Activated naive CD4-positive, alpha-beta T cell (primary cell): Measurements from ENCODE around the gene ZNF275.
"Not testable (repeated sequence)": the region's sequence is repeated elsewhere in the genome, so short reads cannot be mapped to it uniquely, and the experiment has no call there.

Experiments
- DNase-seq, 4 experiments: peaks; one replicate each; lab custom pipeline; 2025; lab: John Stamatoyannopoulos, UW

ZNF275 gene

DNA sequence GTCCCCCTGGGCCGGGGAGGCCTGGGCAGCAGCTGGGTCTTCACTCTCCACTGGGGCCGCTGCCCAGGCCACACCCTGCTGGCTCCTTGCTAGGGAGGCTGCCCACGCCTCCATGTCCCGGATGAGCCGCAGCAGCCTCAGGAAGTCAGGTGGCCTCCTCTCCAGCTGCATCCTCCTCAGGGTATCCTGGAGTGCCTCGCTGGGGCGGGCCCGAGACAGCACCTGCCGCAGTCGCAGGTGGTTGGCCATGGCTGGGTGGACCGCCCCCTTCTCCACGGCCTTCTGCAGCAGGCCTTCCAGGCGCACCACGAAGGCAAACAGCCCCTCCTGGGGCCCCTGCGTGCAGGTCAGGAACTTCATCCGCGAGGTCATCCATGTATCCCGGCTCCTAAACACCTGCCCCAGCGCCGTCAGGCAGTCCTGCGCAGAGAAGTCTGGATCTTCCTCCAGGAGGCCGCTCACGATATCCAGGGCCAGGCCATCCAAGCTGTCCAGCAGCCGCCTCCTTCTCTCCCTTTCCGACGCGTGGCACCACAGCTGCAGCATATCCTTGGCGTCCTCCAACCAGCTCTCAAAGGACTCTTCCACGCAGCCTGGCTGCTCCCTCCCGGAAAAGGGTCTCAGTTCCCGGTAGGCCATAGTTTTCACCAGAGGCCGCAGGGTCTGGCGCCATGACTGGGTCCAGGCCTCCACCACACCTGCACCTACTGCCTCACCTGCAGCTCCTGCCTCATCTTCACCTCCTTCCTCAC lies 14.5 kb upstream of the ZNF275 start:
- no peak for DNase-seq

- DNase-seq: not testable (repeated sequence)
Measured at GRCh38 chrX:153320047-153320443, 13.9 kb upstream of the ZNF275 start.

DNA sequence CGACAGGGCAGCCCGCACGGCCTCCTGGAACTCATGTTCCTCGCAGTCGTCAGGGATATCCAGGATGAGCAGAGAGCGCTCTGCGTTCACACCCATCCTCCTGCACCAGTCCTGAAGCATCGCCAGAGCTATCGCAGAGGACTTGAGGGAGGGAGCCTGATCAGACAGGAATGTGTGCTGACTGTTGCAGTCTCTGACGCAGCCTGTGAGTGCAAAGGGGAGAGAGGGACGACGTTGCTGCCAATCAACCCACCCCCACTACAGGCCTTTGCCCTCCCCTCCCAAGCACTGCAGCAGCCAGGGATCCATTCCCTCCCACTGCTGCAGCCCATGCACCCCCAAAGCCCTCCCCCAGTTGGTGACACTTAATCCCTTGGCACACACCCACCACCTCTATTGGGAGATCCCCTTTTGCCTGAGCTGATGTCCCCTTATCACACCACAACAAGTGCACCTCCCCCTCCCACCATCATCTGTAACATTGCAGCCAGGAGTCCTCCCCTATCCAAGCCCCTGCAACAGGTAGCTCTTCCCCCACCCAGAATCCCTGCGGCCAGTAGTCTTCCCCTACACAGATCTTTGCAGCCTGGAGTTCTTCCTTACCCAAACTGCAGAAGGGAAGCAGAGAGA lies 13.3 kb upstream of the ZNF275 start:
- no peak for DNase-seq

GRCh38 chrX:153321381-153322124 lies 12.4 kb upstream of the ZNF275 start, which contains the start of gene PNMA6F:
TSS of gene PNMA6F (minus strand) at chrX:153321767. CDS start at chrX:153320674, 1,093 bp downstream.
- no peak for DNase-seq

DNA sequence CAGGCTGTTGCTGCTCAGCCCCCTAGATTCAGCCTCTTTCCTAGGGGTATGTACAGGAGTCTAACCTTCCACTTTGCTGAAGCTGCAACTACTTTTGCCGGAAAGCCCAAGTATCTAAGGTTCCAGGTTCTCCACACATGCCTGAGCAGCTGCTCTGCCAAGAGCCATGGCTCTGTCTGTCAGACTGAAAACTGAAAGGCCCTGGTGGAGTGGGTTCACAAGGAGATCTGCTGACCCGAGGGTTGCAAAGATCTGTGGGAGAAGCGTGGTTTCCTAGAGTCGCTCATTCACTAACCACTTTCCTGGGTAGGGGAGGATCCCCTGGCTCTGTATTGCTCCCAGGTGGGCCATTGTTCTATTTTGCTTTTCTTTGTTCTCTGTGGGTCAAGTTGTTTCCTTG lies 6.4 kb upstream of the ZNF275 start:
- no peak for DNase-seq

GRCh38 chrX:153333266-153333665 lies 687 bp upstream of the ZNF275 start:
- DNase-seq: no peak

DNA sequence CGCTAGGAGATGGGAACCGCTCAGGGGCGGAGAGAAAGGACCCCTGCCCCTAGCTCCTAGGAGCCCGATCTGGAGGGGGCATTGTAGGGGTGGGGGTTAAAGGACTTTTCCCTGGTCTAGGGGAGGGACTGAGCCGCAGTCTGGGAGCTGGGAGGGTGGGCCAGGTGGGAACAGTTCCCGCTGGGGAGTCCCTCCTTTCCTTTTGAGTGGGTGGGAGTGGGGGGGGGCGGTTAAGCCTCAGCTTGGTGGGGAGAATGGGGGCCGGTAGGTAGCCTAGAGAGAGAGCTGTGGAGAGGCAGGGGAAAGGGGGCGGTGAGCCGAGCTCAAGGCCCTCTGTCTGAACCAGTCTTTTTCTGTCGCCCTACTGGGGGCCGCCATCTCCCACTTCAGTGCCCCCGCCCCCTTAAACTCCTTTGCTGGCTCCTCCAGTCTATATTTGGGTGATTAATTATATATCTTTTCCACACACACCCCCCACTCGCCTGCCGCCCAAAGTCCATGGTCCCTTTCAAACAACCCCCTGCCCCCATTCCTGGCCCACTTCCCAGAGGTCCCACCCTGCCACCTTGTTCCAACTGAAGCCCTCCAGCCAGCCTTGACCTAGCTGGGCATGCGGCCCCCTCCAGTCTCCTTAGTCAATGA lies 822 bp downstream of the ZNF275 start:
- no peak for DNase-seq

GRCh38 chrX:153336121-153336894 lies 2.4 kb downstream of the ZNF275 start:
- no peak for DNase-seq

- no peak for DNase-seq
Measured at GRCh38 chrX:153336988-153337387, 3.0 kb downstream of the ZNF275 start.

GRCh38 chrX:153338836-153339235 lies 4.9 kb downstream of the ZNF275 start:
- no peak for DNase-seq

GRCh38 chrX:153339662-153340061 lies 5.7 kb downstream of the ZNF275 start:
- no peak for DNase-seq

GRCh38 chrX:153340111-153340510 lies 6.2 kb downstream of the ZNF275 start:
- DNase-seq: no peak

GRCh38 chrX:153342762-153343558 lies 9.0 kb downstream of the ZNF275 start:
- no peak for DNase-seq

DNA sequence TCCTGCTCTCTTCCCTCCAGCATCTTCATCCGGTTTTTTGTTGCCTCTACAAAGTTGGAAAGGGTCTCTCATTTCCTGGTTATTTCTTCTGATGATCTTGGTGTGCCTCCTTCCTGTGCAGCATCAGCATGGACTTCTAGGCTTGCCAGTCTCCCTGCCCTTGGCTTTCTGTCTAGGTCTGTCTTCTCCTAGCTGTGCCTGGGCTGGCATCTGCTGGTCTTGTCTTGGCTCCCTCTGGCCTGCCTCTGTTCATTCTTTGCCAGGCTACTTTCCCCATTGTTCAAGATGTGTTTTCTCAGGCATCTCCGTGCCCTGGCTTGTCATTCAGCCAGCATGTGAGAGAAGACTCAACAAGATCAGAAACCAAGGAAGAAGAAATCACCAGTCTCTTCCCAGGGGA lies 9.7 kb downstream of the ZNF275 start:
- no peak for DNase-seq

GRCh38 chrX:153347530-153347929 lies 13.6 kb downstream of the ZNF275 start:
- DNase-seq: no peak

DNA sequence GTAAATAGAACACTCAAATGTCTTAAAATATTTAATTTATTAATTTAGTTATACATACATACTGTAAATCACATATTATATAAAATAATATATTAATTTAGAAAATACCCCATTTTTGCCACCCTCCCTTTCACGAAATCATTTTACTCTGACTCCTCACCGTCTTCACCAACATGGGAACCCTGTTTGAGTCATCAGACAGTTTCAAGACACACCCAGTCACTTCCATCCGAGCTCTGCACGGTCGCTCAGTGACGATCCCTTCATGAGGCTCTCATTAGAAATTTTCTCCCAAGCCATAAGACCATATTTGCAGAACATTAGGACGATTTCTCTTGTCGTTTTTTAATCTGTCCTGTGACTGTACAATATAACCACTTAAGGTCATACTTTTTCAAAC lies 14.5 kb downstream of the ZNF275 start:
- no peak for DNase-seq

- DNase-seq: no peak
Measured at GRCh38 chrX:153349952-153350351, 16.0 kb downstream of the ZNF275 start.

GRCh38 chrX:153351981-153352380 lies 18.0 kb downstream of the ZNF275 start:
- DNase-seq: no peak

DNA sequence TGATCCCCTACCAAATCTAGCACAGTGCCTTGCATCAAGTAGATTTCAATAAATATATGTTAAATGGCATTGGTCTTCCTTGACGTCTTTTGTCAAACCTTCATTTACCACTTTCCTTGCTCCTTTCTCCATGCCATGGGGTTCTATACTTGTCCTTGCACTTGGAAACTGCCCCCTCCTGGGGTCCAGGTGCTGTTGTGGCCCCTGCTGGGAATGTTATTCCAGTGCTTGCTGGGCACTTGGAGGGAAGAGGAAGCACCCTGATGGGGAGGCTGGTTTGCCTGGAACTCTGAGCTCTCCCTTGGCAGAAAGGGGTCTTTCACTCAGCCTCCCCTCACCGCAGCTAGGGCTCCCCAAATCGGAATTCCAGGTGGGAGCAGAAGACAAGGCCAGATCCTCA lies 18.9 kb downstream of the ZNF275 start:
- DNase-seq: no peak

GRCh38 chrX:153353416-153353815 lies 19.5 kb downstream of the ZNF275 start:
- DNase-seq: no peak

GRCh38 chrX:153357877-153358276 lies 23.9 kb downstream of the ZNF275 start:
- no peak for DNase-seq
